HEK293T (cell line): Measurements from ENCODE around the gene THAP4.

ENCODE experiments used
- ARNT ChIP-seq: fragments of 450-650 bp; IDR thresholded peaks from 2 replicates; pipeline ENCODE4 v1.6.1; 2017; ENCODE audit warnings: mild to moderate bottlenecking
- ELF4 ChIP-seq: fragments of 450-650 bp; IDR thresholded peaks from 2 replicates; pipeline ENCODE4 v1.6.1; 2017; ENCODE audit warnings: antibody characterized with exemption
- FOXK2 ChIP-seq: fragments of 450-650 bp; IDR thresholded peaks from 2 replicates; pipeline ENCODE4 v1.6.1; 2016; ENCODE audit warnings: mild to moderate bottlenecking
- FOXM1 ChIP-seq: fragments of 450-650 bp; IDR thresholded peaks from 2 replicates; pipeline ENCODE4 v1.6.1; 2017; ENCODE audit warnings: mild to moderate bottlenecking, borderline replicate concordance
- HDGF ChIP-seq: fragments of 450-650 bp; IDR thresholded peaks from 2 replicates; pipeline ENCODE4 v1.6.1; 2017; ENCODE audit warnings: antibody characterized with exemption, borderline replicate concordance
- LEF1 ChIP-seq: fragments of 450-650 bp; IDR thresholded peaks from 2 replicates; pipeline ENCODE4 v1.6.1; 2017; ENCODE audit warnings: mild to moderate bottlenecking, borderline replicate concordance

GRCh38 chr2:241609859-241610793 lies 26.8 kb downstream of the THAP4 start:
- TF ChIP-seq FOXK2 (no peak), LEF1 (no peak; the same call in 1 of the 2 replicates), ARNT (no peak), HDGF (no peak), FOXM1 (no peak), ELF4 (no peak)
